Cardiac muscle cell (in vitro differentiated cells and primary cell): ENCODE results near the gene BRSK2. TPM values are rescaled to one million over a fixed set of nuclear protein-coding genes. Genes with fewer than 3 reads are reported as not detected.

ENCODE experiments used
- DNase-seq, 2 donors: peaks; one replicate each; pipeline versions ENCODE4 v3.0.0 to v3.0.0-alpha.2; 2010 to 2017; ENCODE audit warnings: low read depth in 1 of 2, low spot score in 1 of 2
- H3K27ac ChIP-seq: fragments of 200-600 bp; sonication (generic); 2 replicates; pipeline ENCODE4 v1.5.1; 2016
- H3K27me3 ChIP-seq: fragments of 200-600 bp; sonication (generic); 2 replicates; pipeline ENCODE4 v1.6.0; 2016; ENCODE audit warnings: control low read depth
- H3K36me3 ChIP-seq: fragments of 200-600 bp; sonication (generic); 2 replicates; pipeline ENCODE4 v1.5.1; 2016; ENCODE audit warnings: control low read depth
- H3K4me1 ChIP-seq: fragments of 200-600 bp; sonication (generic); 2 replicates; pipeline ENCODE4 v1.8.1; 2017; ENCODE audit warnings: low read depth, mild to moderate bottlenecking, mixed run types
- H3K4me3 ChIP-seq: fragments of 200-600 bp; sonication (generic); 2 replicates; pipeline ENCODE4 v1.5.1; 2016; ENCODE audit warnings: mild to moderate bottlenecking
- H3K9me3 ChIP-seq: fragments of 200-600 bp; sonication (generic); 2 replicates; pipeline ENCODE4 v1.5.1; 2017; ENCODE audit warnings: low read depth, mild to moderate bottlenecking, control low read depth
- CTCF ChIP-seq: IDR thresholded peaks from 2 replicates; pipeline ENCODE4 v1.5.1; 2012; ENCODE audit warnings: low read depth, mild to moderate bottlenecking, low read length
- polyA plus RNA-seq: library from polyadenylated mRNA; unstranded; fragments of >200 nt; fragmentation: Nextera tagmentation; extraction: Ambion mirVana; gene quantifications from 2 replicates; pipeline ENCODE4 v1.2.1, GENCODE V29; 2016
- total RNA-seq: library from RNA; depleted of rRNA; stranded (reverse); fragments of >200 nt; gene quantifications from 2 replicates; pipeline ENCODE4 v1.2.3, GENCODE V29; 2016

Gene BRSK2
- total and polyA plus RNA-seq, 2 experiments from 2014 or later = 0.69 to 2.7 TPM

- Histone ChIP-seq H3K27ac (no peak overlapping the region), H3K9me3 (no peaks in the 10 kb centered on the region), H3K27me3 (no peaks in the 10 kb centered on the region), H3K4me3 (no peak overlapping the region), H3K4me1 (no peaks in the 10 kb centered on the region), H3K36me3 (no peaks in the 10 kb centered on the region)
- DNase-seq = no peak
- TF ChIP-seq CTCF = no peak
Measured at GRCh38 chr11:1444823-1445422, 55.2 kb downstream of the BRSK2 start.

- no peaks in the 10 kb centered on the region for H3K27me3 ChIP-seq
- no peak for TF ChIP-seq CTCF
- H3K36me3 ChIP-seq = no peaks in the 10 kb centered on the region
- H3K4me3 ChIP-seq = no peak overlapping the region
- H3K9me3 ChIP-seq = no peaks in the 10 kb centered on the region
- H3K4me1 ChIP-seq = no peaks in the 10 kb centered on the region
- DNase-seq = no peak
- no peak overlapping the region for H3K27ac ChIP-seq
Measured at GRCh38 chr11:1445741-1446445, 56.2 kb downstream of the BRSK2 start.

- no peaks in the 10 kb centered on the region for H3K27me3 ChIP-seq
- H3K4me1 ChIP-seq = no peaks in the 10 kb centered on the region
- H3K36me3 ChIP-seq = no peaks in the 10 kb centered on the region
- TF ChIP-seq CTCF = no peak
- H3K27ac ChIP-seq = no peak overlapping the region
- no peaks in the 10 kb centered on the region for H3K9me3 ChIP-seq
- no peak for DNase-seq
- no peak overlapping the region for H3K4me3 ChIP-seq
Measured at GRCh38 chr11:1446623-1447022, 56.9 kb downstream of the BRSK2 start.

- Histone ChIP-seq H3K27me3 (no peaks in the 10 kb centered on the region), H3K4me3 (no peak overlapping the region), H3K9me3 (no peaks in the 10 kb centered on the region), H3K27ac (no peak overlapping the region), H3K36me3 (no peaks in the 10 kb centered on the region), H3K4me1 (peaks cover 4% of the 10 kb centered on the region)
- DNase-seq = no peak
- TF ChIP-seq CTCF = no peak
Measured at GRCh38 chr11:1447845-1448825, 58.4 kb downstream of the BRSK2 start.

- H3K27ac ChIP-seq = no peak overlapping the region
- peaks cover 7% of the 10 kb centered on the region for H3K4me1 ChIP-seq
- no peaks in the 10 kb centered on the region for H3K27me3 ChIP-seq
- no peak overlapping the region for H3K4me3 ChIP-seq
- no peaks in the 10 kb centered on the region for H3K36me3 ChIP-seq
- no peaks in the 10 kb centered on the region for H3K9me3 ChIP-seq
- no peak for DNase-seq
- TF ChIP-seq CTCF = no peak
Measured at GRCh38 chr11:1448882-1449281, 59.1 kb downstream of the BRSK2 start.
